ENCODE results near the gene ITGA5. TPM values are rescaled to one million over a fixed set of nuclear protein-coding genes. Genes with fewer than 3 reads are reported as not detected.
"Not testable (repeated sequence)": the region's sequence is repeated elsewhere in the genome, so short reads cannot be mapped to it uniquely, and the experiment has no call there.

Gene ITGA5
- total RNA-seq, 1 donor from 2014 or later: 82.3 TPM

DNA sequence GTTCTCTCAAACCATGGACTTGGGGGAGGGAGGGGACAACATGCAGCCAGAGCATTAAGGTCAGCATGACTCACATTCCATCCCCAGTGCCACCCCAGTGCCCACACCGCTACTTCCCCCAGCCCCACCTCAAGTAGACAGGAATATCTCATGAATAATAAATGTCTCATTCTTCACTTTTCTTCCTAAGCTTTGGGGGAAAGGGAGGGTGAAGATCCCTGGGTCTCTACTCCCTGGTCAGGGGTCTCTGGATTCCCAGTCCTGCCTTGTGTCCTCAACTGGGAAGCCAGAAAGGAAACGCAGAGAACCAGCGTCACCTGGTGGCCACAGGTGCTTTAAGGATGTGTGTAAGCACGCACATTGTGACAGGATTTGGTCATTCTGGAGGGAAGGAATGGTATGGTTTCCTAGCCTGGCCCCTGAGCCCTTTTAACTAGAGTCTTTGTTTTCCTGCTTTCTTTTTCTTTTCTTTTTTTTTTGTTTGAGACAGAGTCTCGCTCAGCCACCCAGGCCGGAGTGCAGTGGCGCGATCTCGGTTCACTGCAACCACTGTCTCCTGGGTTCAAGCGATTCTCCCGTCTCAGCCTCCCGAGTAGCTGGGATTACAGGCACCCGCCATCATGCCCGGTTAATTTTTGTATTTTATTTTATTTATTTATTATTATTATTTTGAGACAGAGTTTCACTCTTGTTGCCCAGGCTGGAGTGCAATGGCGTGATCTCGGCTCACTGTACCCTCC, 58.2 kb downstream of the ITGA5 start:
- DNase-seq (ENCODE audit: low spot score) (peak; percentile 88), ATAC-seq (no peak)
- intact Hi-C loops (cut with DNase I): loop anchor here (5.0 kb wide), 1 partner anchor 139 kb away; no protein-coding TSS in a partner anchor

GRCh38 chr12:54359762-54360351, 59.2 kb downstream of the ITGA5 start:
- intact Hi-C loops (cut with DNase I): loop anchor here (5.0 kb wide), 1 partner anchor 138 kb away; no protein-coding TSS in a partner anchor
- ATAC-seq (no peak), DNase-seq (ENCODE audit: low spot score) (no peak)

DNA sequence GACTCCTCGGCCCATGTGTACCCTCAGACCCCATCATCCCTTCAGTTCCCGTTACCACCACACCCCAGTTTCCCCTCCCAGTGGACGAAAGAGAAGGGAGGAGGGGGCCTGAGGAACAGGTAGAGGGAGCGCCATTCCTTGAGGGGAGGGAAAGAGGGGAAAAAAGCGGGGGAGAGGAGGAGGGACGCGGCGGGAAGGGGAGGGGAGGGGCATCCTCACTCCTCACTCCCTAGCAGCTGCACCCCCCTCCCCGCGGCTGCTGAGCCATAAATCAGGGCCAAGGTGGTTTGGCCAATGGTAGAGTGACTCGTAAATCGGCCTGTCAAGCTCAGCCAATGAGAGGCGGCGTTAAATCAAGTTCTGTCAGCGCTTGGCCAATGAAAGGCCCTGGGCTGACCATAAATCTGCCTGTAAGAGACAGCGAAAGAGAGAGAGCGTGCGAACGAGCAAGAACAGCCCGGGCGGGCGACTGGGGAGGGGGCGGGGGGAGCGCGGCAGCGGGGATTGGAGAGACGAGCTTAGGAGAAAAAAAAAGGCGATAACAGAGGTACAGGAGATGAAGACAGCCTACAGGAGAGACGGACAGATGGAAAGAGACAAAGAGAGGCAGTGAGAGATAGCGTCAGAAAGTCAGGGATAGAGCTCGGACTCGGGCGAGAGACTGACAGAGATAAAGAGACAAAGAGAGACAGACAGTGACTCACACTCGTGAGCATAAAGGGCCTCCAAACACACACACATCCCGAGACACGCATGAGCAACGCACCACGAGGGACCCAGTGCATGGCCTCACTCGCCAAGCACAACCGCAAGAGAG, 59.9 kb downstream of the ITGA5 start:
- DNase-seq (ENCODE audit: low spot score): peak; percentile 97
- ATAC-seq: peak; percentile 96
- intact Hi-C loops (cut with DNase I): no loop called here

DNA sequence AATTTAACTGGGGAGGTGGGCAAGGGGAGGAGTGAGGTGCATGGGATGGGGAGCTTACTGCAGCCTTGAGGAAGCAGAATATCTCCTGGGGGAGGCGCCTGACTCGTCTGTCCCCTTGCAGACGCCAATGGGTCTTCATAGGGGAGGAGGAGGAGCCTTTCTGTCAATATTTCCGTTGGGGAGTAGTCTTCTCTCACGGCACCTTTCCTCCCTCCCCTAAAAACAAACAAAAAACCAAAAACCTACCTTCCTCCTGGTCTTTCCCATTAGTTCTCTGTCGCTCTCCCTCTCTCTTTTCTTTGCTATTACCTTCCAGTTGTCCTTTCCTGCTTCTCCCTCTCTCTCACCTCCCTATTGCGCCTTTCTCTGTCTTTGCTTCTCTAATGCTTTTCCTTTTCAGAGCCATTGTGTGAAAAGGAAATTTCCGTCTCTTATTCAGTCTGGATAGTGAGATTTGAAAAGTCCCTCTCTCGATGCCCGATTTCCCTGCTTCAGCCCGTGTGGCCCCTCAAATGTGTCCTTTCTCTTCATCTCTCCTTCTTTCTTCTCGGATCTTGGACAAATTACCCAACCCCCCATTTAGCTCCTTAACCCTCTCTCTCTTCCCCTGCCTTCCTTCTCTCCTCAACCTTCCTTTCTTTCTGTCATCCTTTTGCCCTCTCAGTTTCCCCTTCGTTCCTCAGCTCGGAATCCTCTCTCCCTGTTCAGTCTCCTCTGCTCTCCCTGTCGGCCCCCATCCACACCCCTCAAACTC, 60.7 kb downstream of the ITGA5 start:
- ATAC-seq: no peak
- intact Hi-C loops (cut with DNase I): no loop called here
- no peak for DNase-seq (ENCODE audit: low spot score)

GRCh38 chr12:54357506-54358190, 61.4 kb downstream of the ITGA5 start:
- intact Hi-C loops (cut with DNase I): no loop called here
- ATAC-seq (no peak), DNase-seq (ENCODE audit: low spot score) (no peak)

GRCh38 chr12:54356951-54357356, 62.1 kb downstream of the ITGA5 start:
- no peak for DNase-seq (ENCODE audit: low spot score)
- ATAC-seq: no peak
- intact Hi-C loops (cut with DNase I): no loop called here

- intact Hi-C loops (cut with DNase I): no loop called here
- no peak for ATAC-seq
- no peak for DNase-seq (ENCODE audit: low spot score)
These were observed 62.8 kb downstream of the ITGA5 start for GRCh38 chr12:54356228-54356627.

GRCh38 chr12:54355104-54355815, 63.8 kb downstream of the ITGA5 start:
- no peak for DNase-seq (ENCODE audit: low spot score)
- no peak for ATAC-seq
- intact Hi-C loops (cut with DNase I): no loop called here

DNA sequence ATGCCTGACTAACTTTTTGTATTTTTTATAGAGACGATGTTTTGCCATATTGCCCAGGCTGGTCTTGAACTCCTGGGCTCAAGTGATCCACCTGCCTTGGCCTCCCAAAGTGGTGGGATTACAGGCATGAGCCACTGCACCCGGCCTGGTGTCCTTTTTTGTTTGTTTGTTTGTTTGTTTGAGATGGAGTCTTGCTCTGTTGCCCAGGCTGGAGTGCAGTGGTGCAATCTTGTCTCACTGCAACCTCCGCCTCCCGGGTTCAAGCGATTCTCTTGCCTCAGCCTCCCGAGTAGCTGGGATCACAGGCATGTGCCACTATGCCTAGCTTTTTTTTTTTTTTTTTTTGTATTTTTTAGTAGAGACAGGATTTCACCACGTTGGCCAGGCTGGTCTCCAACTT, 64.8 kb downstream of the ITGA5 start:
- DNase-seq (ENCODE audit: low spot score); ATAC-seq; intact Hi-C loops (cut with DNase I): not testable (repeated sequence)

DNA sequence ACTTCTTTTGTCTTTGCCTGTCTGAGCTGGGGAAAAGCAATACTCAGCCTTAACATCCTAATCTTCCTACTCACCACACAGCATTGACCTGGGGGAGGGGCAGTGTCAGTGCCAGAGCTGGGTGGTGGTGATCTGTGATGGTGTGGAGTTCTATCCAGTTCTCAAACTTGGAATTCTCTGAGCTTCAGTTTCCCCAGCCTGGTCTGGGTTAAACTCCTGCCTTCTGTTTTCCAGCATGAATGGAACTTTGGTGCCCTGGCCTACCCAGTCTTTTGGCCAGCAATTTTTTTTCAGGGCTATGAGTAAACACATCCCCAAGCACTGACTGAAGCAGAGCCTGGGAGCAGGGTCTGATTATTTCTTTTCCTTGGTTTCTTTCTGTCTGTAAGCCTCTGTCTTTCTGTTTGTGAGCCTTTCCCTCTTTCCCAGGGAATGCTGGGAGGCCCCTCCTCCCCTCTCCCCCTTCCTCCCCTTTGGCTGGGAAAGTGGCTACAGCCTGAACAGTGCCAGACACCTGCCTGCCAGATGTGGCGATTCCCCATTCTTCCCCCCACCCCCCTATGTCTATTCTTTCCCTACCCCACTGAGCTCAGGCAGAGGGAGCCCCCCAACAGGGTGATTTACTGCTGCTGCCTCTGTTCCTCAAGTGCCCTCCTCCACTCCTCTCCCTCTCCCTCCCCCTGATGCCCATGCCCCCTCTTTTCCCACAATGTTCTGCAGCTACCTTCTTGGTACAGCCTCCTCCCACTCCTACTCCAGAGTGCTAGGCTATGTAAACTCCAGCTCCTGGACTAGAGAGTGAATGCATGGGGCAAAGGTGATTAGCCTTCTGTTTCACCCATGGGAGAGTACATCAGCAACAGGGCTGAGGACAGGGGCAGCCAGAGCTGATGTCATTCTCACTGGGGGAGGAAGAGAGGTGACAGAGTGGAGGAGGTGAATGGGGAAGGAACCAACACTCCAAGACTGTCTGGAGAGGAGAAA, 65.9 kb downstream of the ITGA5 start:
- intact Hi-C loops (cut with DNase I): no loop called here
- ATAC-seq (peak; percentile 73), DNase-seq (ENCODE audit: low spot score) (no peak)

DNA sequence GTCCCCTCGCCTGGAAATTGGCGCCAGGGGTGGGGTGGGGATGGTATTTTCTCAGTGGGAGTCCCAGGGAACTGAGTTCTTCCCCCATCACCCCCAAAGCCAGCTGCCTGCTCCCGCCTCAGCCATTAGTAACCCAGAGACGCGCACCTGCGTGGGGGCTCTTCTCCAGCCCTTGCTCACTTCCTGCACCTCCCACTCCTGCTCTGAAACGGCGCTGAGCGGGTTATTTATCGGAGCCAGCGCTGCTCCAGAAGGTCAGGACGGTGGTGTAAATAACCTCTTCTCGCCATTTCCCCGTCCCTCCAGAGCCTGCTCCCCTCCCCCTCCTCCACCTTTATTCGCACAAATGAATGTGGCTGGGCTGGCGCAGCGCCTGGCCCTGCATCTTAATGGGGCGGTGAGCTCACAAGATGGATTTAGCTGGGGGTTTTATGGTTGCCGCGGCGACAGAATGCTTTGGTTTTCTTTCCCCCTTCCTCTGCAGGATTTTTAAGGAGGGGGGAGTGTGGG, 67.0 kb downstream of the ITGA5 start:
- DNase-seq (ENCODE audit: low spot score) (no peak), ATAC-seq (peak; percentile 52)
- intact Hi-C loops (cut with DNase I): no loop called here

DNA sequence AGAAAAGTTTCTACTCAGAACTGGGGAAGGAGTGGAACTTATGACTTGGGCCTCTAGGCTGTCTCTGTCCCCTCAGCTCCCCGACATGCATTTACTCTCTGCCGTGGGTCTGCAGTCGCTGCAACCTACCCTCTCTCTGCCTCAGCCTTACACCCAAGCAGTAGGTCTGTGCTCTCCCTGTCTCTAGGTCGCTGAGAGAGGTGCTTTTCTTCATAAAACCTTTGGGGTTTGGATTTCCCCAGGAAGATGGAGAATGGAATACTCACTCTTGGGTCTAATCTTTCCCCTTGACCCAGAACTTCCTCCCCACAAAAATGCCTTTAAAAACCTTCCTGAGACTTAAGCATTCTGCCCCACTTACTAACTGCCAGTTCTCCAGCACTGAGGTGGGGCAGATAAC, 67.7 kb downstream of the ITGA5 start:
- intact Hi-C loops (cut with DNase I): no loop called here
- DNase-seq (ENCODE audit: low spot score) (no peak), ATAC-seq (no peak)

- ATAC-seq (no peak), DNase-seq (ENCODE audit: low spot score) (no peak)
- intact Hi-C loops (cut with DNase I): no loop called here
These were observed 68.3 kb downstream of the ITGA5 start for GRCh38 chr12:54350743-54351142.

DNA sequence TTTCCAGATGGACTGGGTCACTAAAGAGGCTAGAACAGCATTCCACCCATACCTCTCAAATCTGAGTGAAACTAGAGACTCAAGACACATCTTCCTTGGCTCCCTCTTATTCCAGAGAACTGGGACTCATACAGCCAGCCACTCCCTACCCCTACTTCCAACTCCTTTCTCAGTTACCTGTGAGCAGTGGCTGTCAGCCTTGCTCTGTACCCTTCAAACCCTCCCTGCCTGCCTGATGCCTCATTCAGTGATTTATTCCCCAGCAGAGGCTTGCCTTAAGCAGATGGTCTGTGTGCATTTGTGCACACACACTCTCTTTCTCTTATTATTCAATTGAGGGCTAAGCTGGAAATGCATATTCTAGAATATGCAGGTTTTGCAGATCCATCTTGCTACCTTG, 69.4 kb downstream of the ITGA5 start:
- DNase-seq (ENCODE audit: low spot score) (no peak), ATAC-seq (no peak)
- intact Hi-C loops (cut with DNase I): loop anchor here (10.0 kb wide), 1 partner anchor 55 kb away; no protein-coding TSS in a partner anchor

GRCh38 chr12:54349036-54349435, 70.0 kb downstream of the ITGA5 start:
- no peak for DNase-seq (ENCODE audit: low spot score)
- intact Hi-C loops (cut with DNase I): loop anchor here (10.0 kb wide), 1 partner anchor 54 kb away; no protein-coding TSS in a partner anchor

More at GRCh38 chr12:54349036-54349435, 70.0 kb downstream of the ITGA5 start:
- no peak for ATAC-seq
